Endothelial cell of umbilical vein (primary cell): Measurements from ENCODE around the gene MS4A14.

Experiments used
- CTCF ChIP-seq, 2 donors: IDR thresholded peaks; 1 replicate in 1 of 2; 2 replicates in 1 of 2; pipeline ENCODE4 v1.5.1; 2011; ENCODE audit warnings: low read length in 2 of 2, mild to moderate bottlenecking in 2 of 2, moderate library complexity in 2 of 2, control low read depth in 1 of 2, inconsistent platforms in 1 of 2, low read depth in 1 of 2; ENCODE audit not compliant: insufficient read depth in 1 of 2; ENCODE audit errors: extremely low read depth in 1 of 2
- EZH2 ChIP-seq: IDR thresholded peaks from 2 replicates; pipeline ENCODE4 v1.6.1; 2012; ENCODE audit warnings: borderline replicate concordance, low read depth, mild to moderate bottlenecking, moderate library complexity, low read length, inconsistent platforms; ENCODE audit not compliant: severe bottlenecking
- POLR2AphosphoS5 ChIP-seq: IDR thresholded peaks from 2 replicates; pipeline ENCODE4 v1.6.1; 2012; ENCODE audit warnings: low read depth, mild to moderate bottlenecking, control low read depth, low read length, moderate library complexity; ENCODE audit not compliant: insufficient read depth

GRCh38 chr11:60455531-60456042, 59.3 kb downstream of the MS4A14 start, which contains the start of gene MS4A1:
- TF ChIP-seq CTCF (IDR thresholded peaks at IDR 0.05; ENCODE audit: extremely low read depth in 1 of 2, insufficient read depth in 1 of 2, low read depth in 1 of 2, low read length in 2 of 2) = no peak
- no peak for TF ChIP-seq EZH2
- TF ChIP-seq POLR2AphosphoS5 = no peak
